Measurements from ENCODE around the gene RPL31.

RPL31 gene

GRCh38 chr2:100997509-100998234, 4.4 kb upstream of the RPL31 start:
- no peak for DNase-seq (ENCODE audit: low read depth, low spot score)
- in situ Hi-C loops (cut with HindIII; ENCODE audit: low sequenced_read_pairs): no loop called here
- no peak overlapping the region for H3K4me3 ChIP-seq (ENCODE audit: low read depth, low read length)
- TF ChIP-seq, protein P1, sequence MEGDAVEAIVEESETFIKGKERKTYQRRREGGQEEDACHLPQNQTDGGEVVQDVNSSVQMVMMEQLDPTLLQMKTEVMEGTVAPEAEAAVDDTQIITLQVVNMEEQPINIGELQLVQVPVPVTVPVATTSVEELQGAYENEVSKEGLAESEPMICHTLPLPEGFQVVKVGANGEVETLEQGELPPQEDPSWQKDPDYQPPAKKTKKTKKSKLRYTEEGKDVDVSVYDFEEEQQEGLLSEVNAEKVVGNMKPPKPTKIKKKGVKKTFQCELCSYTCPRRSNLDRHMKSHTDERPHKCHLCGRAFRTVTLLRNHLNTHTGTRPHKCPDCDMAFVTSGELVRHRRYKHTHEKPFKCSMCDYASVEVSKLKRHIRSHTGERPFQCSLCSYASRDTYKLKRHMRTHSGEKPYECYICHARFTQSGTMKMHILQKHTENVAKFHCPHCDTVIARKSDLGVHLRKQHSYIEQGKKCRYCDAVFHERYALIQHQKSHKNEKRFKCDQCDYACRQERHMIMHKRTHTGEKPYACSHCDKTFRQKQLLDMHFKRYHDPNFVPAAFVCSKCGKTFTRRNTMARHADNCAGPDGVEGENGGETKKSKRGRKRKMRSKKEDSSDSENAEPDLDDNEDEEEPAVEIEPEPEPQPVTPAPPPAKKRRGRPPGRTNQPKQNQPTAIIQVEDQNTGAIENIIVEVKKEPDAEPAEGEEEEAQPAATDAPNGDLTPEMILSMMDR (IDR thresholded peaks at IDR 0.05; ENCODE audit: low read depth, low read length): no peak

- no peak overlapping the region for H3K4me3 ChIP-seq (ENCODE audit: low read depth, low read length)
- TF ChIP-seq, protein P1 (IDR thresholded peaks at IDR 0.05; ENCODE audit: low read depth, low read length): no peak
- in situ Hi-C loops (cut with HindIII; ENCODE audit: low sequenced_read_pairs): no loop called here
- DNase-seq (ENCODE audit: low read depth, low spot score): no peak
Measured at GRCh38 chr2:100998235-100998573, 3.9 kb upstream of the RPL31 start.

- DNase-seq (ENCODE audit: low read depth, low spot score): no peak
- H3K4me3 ChIP-seq (ENCODE audit: low read depth, low read length): no peak overlapping the region
- TF ChIP-seq, protein P1 (IDR thresholded peaks at IDR 0.05; ENCODE audit: low read depth, low read length): no peak
- in situ Hi-C loops (cut with HindIII; ENCODE audit: low sequenced_read_pairs): no loop called here
Measured at GRCh38 chr2:100999995-101000394, 2.1 kb upstream of the RPL31 start.

- TF ChIP-seq, protein P1 (IDR thresholded peaks at IDR 0.05; ENCODE audit: low read depth, low read length): no peak
- H3K4me3 ChIP-seq (ENCODE audit: low read depth, low read length): peak overlapping the region; percentile 96
- DNase-seq (ENCODE audit: low read depth, low spot score): peak; percentile 16
Measured at GRCh38 chr2:101002562-101003277, 631 bp downstream of the RPL31 start.

DNA sequence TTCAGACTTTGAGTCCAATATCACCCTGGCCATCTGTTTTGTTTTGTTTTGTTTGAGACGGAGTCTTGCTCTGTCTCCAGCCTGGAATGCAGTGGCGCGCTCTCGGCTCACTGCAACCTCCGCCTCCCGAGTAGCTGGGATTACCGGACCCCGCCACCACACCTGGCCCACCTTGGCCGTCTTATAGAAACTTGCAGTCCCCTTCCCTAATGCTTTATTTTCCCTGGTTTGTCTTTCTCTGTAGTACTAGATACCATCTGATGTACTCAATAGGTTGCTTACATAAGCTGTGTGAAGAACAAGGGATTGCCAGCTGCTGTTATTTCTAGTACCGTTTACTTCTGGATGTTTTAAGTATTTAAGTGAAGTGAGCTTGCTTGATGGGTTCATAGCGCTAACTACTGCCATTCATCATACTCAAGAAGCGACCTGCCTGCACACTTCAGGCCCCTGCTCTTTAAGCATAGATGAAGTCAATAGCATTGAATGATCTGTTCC, 1.2 kb downstream of the RPL31 start:
- peak overlapping the region; percentile 96 for H3K4me3 ChIP-seq (ENCODE audit: low read depth, low read length)
- in situ Hi-C loops (cut with HindIII; ENCODE audit: low sequenced_read_pairs): no loop called here
- TF ChIP-seq, protein P1 (IDR thresholded peaks at IDR 0.05; ENCODE audit: low read depth, low read length): no peak
- no peak for DNase-seq (ENCODE audit: low read depth, low spot score)

More at GRCh38 chr2:101002562-101003277, 631 bp downstream of the RPL31 start:
- in situ Hi-C loops (cut with HindIII; ENCODE audit: low sequenced_read_pairs): no loop called here

GRCh38 chr2:101004620-101005325, 2.7 kb downstream of the RPL31 start:
- in situ Hi-C loops (cut with HindIII; ENCODE audit: low sequenced_read_pairs): no loop called here
- TF ChIP-seq, protein P1 (IDR thresholded peaks at IDR 0.05; ENCODE audit: low read depth, low read length): no peak
- H3K4me3 ChIP-seq (ENCODE audit: low read depth, low read length): no peak overlapping the region
- no peak for DNase-seq (ENCODE audit: low read depth, low spot score)

Data from astrocyte of the spinal cord (primary cell).